A673 (cell line): ENCODE results near the gene TRPC4. TPM values are rescaled to one million over a fixed set of nuclear protein-coding genes. Genes with fewer than 3 reads are reported as not detected.

ENCODE experiments used
- BruUV-seq: library from RNA; stranded (reverse); fragments of 400-500 nt; replicated peaks from 2 replicates; lab custom pipeline; 2021; lab: Mats Ljungman, UMichigan
- CTCF ChIA-PET: fragments of 300-600 bp; sonication (Branson Sonifier 250); formaldehyde crosslinking; loops from one replicate; lab custom pipeline; 2022; ENCODE audit warnings: antibody characterized with exemption; lab: Charles Lee
- POLR2A ChIA-PET: fragments of 300-600 bp; sonication (Branson Sonifier 250); formaldehyde crosslinking; loops from one replicate; lab custom pipeline; 2022; ENCODE audit warnings: antibody characterized with exemption; ENCODE audit not compliant: low non-redundant PET; lab: Charles Lee
- DNase-seq: peaks from one replicate; pipeline ENCODE4 v3.0.0-alpha.2; 2015; ENCODE audit warnings: low spot score
- H3K27ac ChIP-seq: fragments of 200-600 bp; sonication (generic); 2 replicates; pipeline ENCODE4 v1.5.1; 2016; ENCODE audit warnings: mixed run types, low read depth, mild to moderate bottlenecking, mixed read lengths, antibody characterized with exemption, low read length; ENCODE audit not compliant: poor library complexity, severe bottlenecking
- H3K27me3 ChIP-seq: fragments of 200-600 bp; sonication (generic); replicated peaks from 2 replicates; pipeline ENCODE4 v1.6.1; 2017; ENCODE audit warnings: mixed run types, low read depth, mild to moderate bottlenecking, mixed read lengths, antibody characterized with exemption, low read length; ENCODE audit not compliant: insufficient read depth, poor library complexity
- H3K36me3 ChIP-seq: fragments of 200-600 bp; sonication (generic); 2 replicates; pipeline ENCODE4 v1.6.1; 2016; ENCODE audit warnings: mixed run types, mild to moderate bottlenecking, mixed read lengths, antibody characterized with exemption, low read length; ENCODE audit not compliant: insufficient read depth, poor library complexity, severe bottlenecking
- H3K4me1 ChIP-seq: fragments of 200-600 bp; sonication (generic); 2 replicates; pipeline ENCODE4 v1.6.1; 2017; ENCODE audit warnings: mixed run types, mild to moderate bottlenecking, mixed read lengths, antibody characterized with exemption, low read length; ENCODE audit not compliant: insufficient read depth, poor library complexity, severe bottlenecking
- H3K4me3 ChIP-seq: fragments of 200-600 bp; sonication (generic); 2 replicates; pipeline ENCODE4 v1.5.1; 2016; ENCODE audit warnings: low read depth, mixed run types, mild to moderate bottlenecking, mixed read lengths, low read length; ENCODE audit not compliant: poor library complexity, severe bottlenecking
- H3K9me3 ChIP-seq: fragments of 200-600 bp; sonication (generic); 2 replicates; pipeline ENCODE4 v1.6.1; 2016; ENCODE audit warnings: mixed run types, low read depth, mild to moderate bottlenecking, mixed read lengths, antibody characterized with exemption, low read length; ENCODE audit not compliant: poor library complexity, severe bottlenecking
- EZH2 ChIP-seq: fragments of 200-600 bp; sonication (generic); IDR thresholded peaks from 2 replicates; pipeline ENCODE4 v1.6.1; 2017; ENCODE audit warnings: borderline replicate concordance, low read depth, mild to moderate bottlenecking, mixed read lengths, antibody characterized with exemption, low read length; ENCODE audit not compliant: poor library complexity, severe bottlenecking
- intact Hi-C: fragments of 100-400 bp; cut with micrococcal nuclease; formaldehyde crosslinking; loops from one replicate; pipeline ENCODE4 v1.10.0; 2022; ENCODE audit not compliant: unreplicated experiment
- total RNA-seq: library from RNA; stranded (reverse); gene quantifications from 2 replicates; pipeline ENCODE4 v1.2.3, GENCODE V29; 2021
- TF ChIP-seq, protein P1 (sequence below): fragments of 300-800, 200-600 bp; sonication (generic); conservative IDR thresholded peaks from 2 replicates; pipeline ENCODE4 v1.5.1; 2017; ENCODE audit warnings: low read depth, mild to moderate bottlenecking, antibody characterized with exemption, low read length, moderate library complexity, mixed read lengths

The TRPC4 gene
- total RNA-seq, 1 experiment from 2014 or later = 27.0 TPM

DNA sequence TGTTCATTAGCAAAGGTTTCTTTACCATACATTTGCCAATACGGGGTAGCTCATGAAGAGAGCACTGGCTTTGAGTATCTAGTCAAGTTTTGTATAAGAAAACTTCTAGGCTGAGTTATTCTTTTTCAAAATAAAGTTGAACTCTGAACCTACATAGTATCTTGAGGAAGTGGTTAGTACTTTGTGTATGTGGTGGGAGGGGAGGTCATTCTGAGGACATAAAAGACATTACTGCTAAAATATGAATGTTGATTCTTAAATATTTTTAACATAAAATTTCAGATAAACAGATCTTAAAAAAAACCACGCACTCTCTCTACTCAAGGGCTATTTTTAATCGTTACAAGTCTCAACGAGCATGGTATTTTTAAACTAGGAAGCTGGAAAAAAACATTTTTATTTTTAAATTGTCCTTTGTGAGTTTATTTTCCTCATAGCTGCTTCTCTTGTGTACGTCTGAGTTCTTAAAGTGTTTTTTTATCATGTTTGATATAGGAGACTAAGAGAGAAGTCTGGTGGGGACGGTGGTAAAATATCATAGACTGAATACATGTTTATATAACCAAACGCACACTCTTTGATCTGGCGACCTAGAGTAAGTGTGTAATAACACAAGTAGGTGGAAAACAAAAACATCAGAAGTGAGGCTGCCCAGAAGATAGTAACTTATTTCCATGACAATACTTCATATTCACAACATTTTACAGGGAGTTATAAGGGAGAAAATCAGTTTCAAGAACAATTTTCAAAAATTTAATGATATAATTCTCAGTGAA lies 153.0 kb downstream of the TRPC4 start:
- TF ChIP-seq, protein P1, sequence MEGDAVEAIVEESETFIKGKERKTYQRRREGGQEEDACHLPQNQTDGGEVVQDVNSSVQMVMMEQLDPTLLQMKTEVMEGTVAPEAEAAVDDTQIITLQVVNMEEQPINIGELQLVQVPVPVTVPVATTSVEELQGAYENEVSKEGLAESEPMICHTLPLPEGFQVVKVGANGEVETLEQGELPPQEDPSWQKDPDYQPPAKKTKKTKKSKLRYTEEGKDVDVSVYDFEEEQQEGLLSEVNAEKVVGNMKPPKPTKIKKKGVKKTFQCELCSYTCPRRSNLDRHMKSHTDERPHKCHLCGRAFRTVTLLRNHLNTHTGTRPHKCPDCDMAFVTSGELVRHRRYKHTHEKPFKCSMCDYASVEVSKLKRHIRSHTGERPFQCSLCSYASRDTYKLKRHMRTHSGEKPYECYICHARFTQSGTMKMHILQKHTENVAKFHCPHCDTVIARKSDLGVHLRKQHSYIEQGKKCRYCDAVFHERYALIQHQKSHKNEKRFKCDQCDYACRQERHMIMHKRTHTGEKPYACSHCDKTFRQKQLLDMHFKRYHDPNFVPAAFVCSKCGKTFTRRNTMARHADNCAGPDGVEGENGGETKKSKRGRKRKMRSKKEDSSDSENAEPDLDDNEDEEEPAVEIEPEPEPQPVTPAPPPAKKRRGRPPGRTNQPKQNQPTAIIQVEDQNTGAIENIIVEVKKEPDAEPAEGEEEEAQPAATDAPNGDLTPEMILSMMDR = no peak
- TF ChIP-seq EZH2 = no peak
- intact Hi-C loops = no loop called here
- DNase-seq = no peak
- Histone ChIP-seq H3K4me1 (no peaks in the 10 kb centered on the region), H3K27me3 (no peaks in the 10 kb centered on the region), H3K9me3 (no peaks in the 10 kb centered on the region), H3K4me3 (no peak overlapping the region), H3K27ac (no peak overlapping the region), H3K36me3 (no peaks in the 10 kb centered on the region)
- POLR2A ChIA-PET = no interaction called here
- no TSS peak for BruUV-seq
- CTCF ChIA-PET = no interaction called here

DNA sequence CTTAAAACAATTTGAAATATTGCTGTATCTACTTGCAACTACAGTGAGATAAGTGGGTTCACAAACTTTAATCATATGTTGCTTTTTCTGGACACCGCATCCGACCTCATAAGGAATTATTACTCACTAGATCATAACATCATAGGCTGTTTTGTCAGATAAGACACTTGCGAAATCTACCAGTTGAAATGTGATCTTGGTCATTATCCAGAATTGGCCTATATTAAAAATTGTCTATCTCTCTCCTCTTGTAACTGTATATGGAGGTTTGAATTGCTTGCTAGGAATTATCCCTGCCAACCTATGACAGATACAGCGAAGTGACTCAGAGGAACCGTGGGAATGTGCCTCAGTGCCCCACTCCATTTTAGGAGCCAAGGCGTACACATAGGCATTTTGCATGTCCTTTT lies 154.0 kb downstream of the TRPC4 start:
- Histone ChIP-seq H3K9me3 (no peaks in the 10 kb centered on the region), H3K27ac (no peak overlapping the region), H3K4me1 (no peaks in the 10 kb centered on the region), H3K27me3 (no peaks in the 10 kb centered on the region), H3K36me3 (no peaks in the 10 kb centered on the region), H3K4me3 (no peak overlapping the region)
- ChIA-PET CTCF (no interaction called here), POLR2A (no interaction called here)
- intact Hi-C loops = no loop called here
- peak; percentile 23 for DNase-seq
- TF ChIP-seq, protein P1 = no peak
- TF ChIP-seq EZH2 = no peak
- BruUV-seq = no TSS peak

DNA sequence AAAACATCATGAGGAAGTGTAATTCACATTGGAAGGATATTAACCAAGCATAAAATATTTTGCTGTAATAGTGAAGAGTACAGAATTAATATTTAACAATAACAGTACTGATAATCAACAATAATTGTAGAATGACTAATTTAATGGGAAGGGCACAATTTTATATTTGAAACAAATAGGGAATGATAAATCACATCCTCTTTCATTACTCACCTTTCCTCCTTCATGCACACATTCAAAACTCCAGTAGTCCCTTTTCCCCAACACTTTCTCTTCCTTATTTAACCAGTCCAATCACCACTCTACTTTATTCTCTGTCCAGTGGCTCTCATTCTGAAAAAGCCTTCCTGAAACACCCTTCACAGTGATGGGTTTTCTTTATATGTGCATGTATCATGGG lies 160.3 kb downstream of the TRPC4 start:
- TF ChIP-seq, protein P1 = no peak
- no peak for TF ChIP-seq EZH2
- Histone ChIP-seq H3K4me1 (no peaks in the 10 kb centered on the region), H3K36me3 (no peaks in the 10 kb centered on the region), H3K27ac (no peak overlapping the region), H3K27me3 (no peaks in the 10 kb centered on the region), H3K9me3 (no peaks in the 10 kb centered on the region), H3K4me3 (no peak overlapping the region)
- ChIA-PET POLR2A (interaction anchor here (0.6 kb wide), 1 partner anchor 14 kb away, joined by 3 read pairs; no protein-coding TSS in a partner anchor), CTCF (no interaction called here)
- BruUV-seq = no TSS peak
- intact Hi-C loops = no loop called here
- no peak for DNase-seq
